H1 (cell line): ENCODE data around the gene PGA5. TPM values are rescaled to one million over a fixed set of nuclear protein-coding genes. Genes with fewer than 3 reads are reported as not detected.

Experiments
- CTCF ChIA-PET: fragments of 300-600 bp; sonication (Branson Sonifier 250); formaldehyde crosslinking; loops from one replicate; lab custom pipeline; 2021; ENCODE audit not compliant: partially characterized antibody; lab: Charles Lee
- POLR2A ChIA-PET: fragments of 300-600 bp; sonication (Branson Sonifier 250); formaldehyde crosslinking; loops from one replicate; lab custom pipeline; 2021; ENCODE audit warnings: inconsistent platforms; ENCODE audit not compliant: partially characterized antibody; lab: Charles Lee
- DNase-seq, 2 experiments: peaks; one replicate each; pipeline versions ENCODE4 v3.0.0 to v3.0.0-alpha.2; 2010 to 2022; ENCODE audit warnings: low spot score in 2 of 2, low read depth in 1 of 2, mixed read lengths in 1 of 2
- FAIRE-seq: peaks from 2 replicates; lab custom pipeline; 2011; peaks lifted over from hg19 to GRCh38; lab: Jason Lieb, UNC
- H2AFZ ChIP-seq: 2 replicates; pipeline ENCODE4 v1.8.1; 2012; ENCODE audit warnings: low read length, inconsistent platforms
- H2AK5ac ChIP-seq: 2 replicates; pipeline ENCODE4 v1.6.1; 2013; ENCODE audit warnings: low read depth, low read length
- H2BK120ac ChIP-seq: replicated peaks from 2 replicates; pipeline ENCODE3; 2013; ENCODE audit warnings: low read depth, low read length, inconsistent platforms
- H2BK12ac ChIP-seq: 2 replicates; pipeline ENCODE4 v1.6.1; 2013; ENCODE audit warnings: low read depth, low read length
- H2BK15ac ChIP-seq: 2 replicates; pipeline ENCODE4 v1.6.1; 2013; ENCODE audit warnings: low read length
- H2BK20ac ChIP-seq: 2 replicates; pipeline ENCODE4 v1.6.1; 2013; ENCODE audit warnings: low read length
- H2BK5ac ChIP-seq: 2 replicates; pipeline ENCODE4 v1.6.1; 2013; ENCODE audit warnings: low read depth, low read length
- H3K14ac ChIP-seq: 2 replicates; pipeline ENCODE4 v1.6.1; 2013; ENCODE audit warnings: inconsistent platforms; ENCODE audit not compliant: insufficient read length
- H3K18ac ChIP-seq: 2 replicates; pipeline ENCODE4 v1.6.1; 2013; ENCODE audit warnings: low read length; ENCODE audit errors: extremely low read depth
- H3K23ac ChIP-seq: 2 replicates; pipeline ENCODE4 v1.6.1; 2013; ENCODE audit warnings: inconsistent platforms; ENCODE audit not compliant: insufficient read length
- H3K23me2 ChIP-seq: 2 replicates; pipeline ENCODE4 v1.6.1; 2013; ENCODE audit warnings: low read depth, low read length
- H3K27ac ChIP-seq: 2 replicates; pipeline ENCODE4 v1.6.1; 2011; ENCODE audit warnings: low read depth, low read length, inconsistent platforms
- H3K27me3 ChIP-seq, 4 experiments: replicated peaks in 1 of 4; 1 replicate in 1 of 4; 2 replicates in 3 of 4; pipeline versions ENCODE4 v1.6.1 to v1.8.1; 2011 to 2013; ENCODE audit warnings: low read length in 3 of 4, mild to moderate bottlenecking in 3 of 4, inconsistent platforms in 2 of 4, mixed read lengths in 2 of 4, moderate library complexity in 1 of 4; ENCODE audit not compliant: control insufficient read depth in 3 of 4, insufficient read depth in 3 of 4; ENCODE audit errors: extremely low read depth in 1 of 4
- H3K36me3 ChIP-seq, 4 experiments: 2 replicates each; pipeline versions ENCODE4 v1.6.1 to v1.8.1; 2011 to 2013; ENCODE audit warnings: mild to moderate bottlenecking in 4 of 4, low read length in 3 of 4, moderate library complexity in 2 of 4, control low read depth in 1 of 4, inconsistent platforms in 1 of 4; ENCODE audit not compliant: insufficient read depth in 4 of 4, control insufficient read depth in 2 of 4
- H3K4ac ChIP-seq: replicated peaks from 2 replicates; pipeline ENCODE3; 2013; ENCODE audit warnings: low read length, low read depth, mixed read lengths, inconsistent platforms; ENCODE audit not compliant: insufficient read length
- H3K4me1 ChIP-seq, 4 experiments: replicated peaks in 1 of 4; 1 replicate in 1 of 4; 2 replicates in 3 of 4; pipeline versions ENCODE4 v1.6.1 to v1.8.1; 2011 to 2013; ENCODE audit warnings: low read length in 3 of 4, inconsistent platforms in 2 of 4, mixed read lengths in 1 of 4; ENCODE audit not compliant: insufficient read depth in 4 of 4, control insufficient read depth in 3 of 4
- H3K4me2 ChIP-seq, 2 experiments: 2 replicates each; pipeline versions ENCODE4 v1.6.1 to v1.8.1; 2011 to 2013; ENCODE audit warnings: low read depth in 2 of 2, low read length in 2 of 2, control low read depth in 1 of 2, inconsistent platforms in 1 of 2, mild to moderate bottlenecking in 1 of 2; ENCODE audit not compliant: insufficient read depth in 1 of 2
- H3K4me3 ChIP-seq, 4 experiments: fragments of 200-600, 300-600 bp in 1 of 4; sonication (generic), shearing (Covaris generic), sonication (Bioruptor Twin) in 1 of 4; 2 replicates each; pipeline versions ENCODE4 v1.5.1 to v1.8.1; 2011 to 2016; ENCODE audit warnings: low read length in 4 of 4, low read depth in 3 of 4, control low read depth in 2 of 4, inconsistent platforms in 2 of 4, mild to moderate bottlenecking in 2 of 4, mixed read lengths in 1 of 4, moderate library complexity in 1 of 4; ENCODE audit not compliant: insufficient read depth in 2 of 4; ENCODE audit errors: extremely low read depth in 1 of 4
- H3K56ac ChIP-seq: replicated peaks from 2 replicates; pipeline ENCODE3; 2013; ENCODE audit warnings: low read depth, mild to moderate bottlenecking, mixed read lengths, low read length, inconsistent platforms; ENCODE audit not compliant: insufficient read length
- H3K79me1 ChIP-seq: 2 replicates; pipeline ENCODE4 v1.6.1; 2013; ENCODE audit warnings: low read depth, low read length, control low read depth
- H3K79me2 ChIP-seq, 2 experiments: 2 replicates each; pipeline versions ENCODE4 v1.6.1 to v1.8.1; 2012 to 2013; ENCODE audit warnings: low read length in 2 of 2, mild to moderate bottlenecking in 2 of 2, inconsistent platforms in 1 of 2; ENCODE audit not compliant: insufficient read depth in 2 of 2, control insufficient read depth in 1 of 2
- H3K9ac ChIP-seq, 4 experiments: replicated peaks in 1 of 4; 1 replicate in 1 of 4; 2 replicates in 3 of 4; pipeline versions ENCODE4 v1.6.1 to v1.8.1; 2011 to 2013; ENCODE audit warnings: low read depth in 3 of 4, low read length in 3 of 4, control low read depth in 2 of 4, mild to moderate bottlenecking in 2 of 4, moderate library complexity in 2 of 4, inconsistent platforms in 1 of 4; ENCODE audit errors: extremely low read depth in 1 of 4
- H3K9me3 ChIP-seq, 2 experiments: 2 replicates each; pipeline versions ENCODE4 v1.6.1 to v1.8.1; 2012 to 2013; ENCODE audit warnings: mild to moderate bottlenecking in 2 of 2, moderate library complexity in 2 of 2, control low read depth in 1 of 2, inconsistent platforms in 1 of 2, low read depth in 1 of 2, low read length in 1 of 2, mixed read lengths in 1 of 2; ENCODE audit not compliant: insufficient read depth in 2 of 2
- H4K20me1 ChIP-seq, 2 experiments: replicated peaks in 1 of 2; 2 replicates each; pipeline versions ENCODE3 to v1.8.1; 2011 to 2013; ENCODE audit warnings: inconsistent platforms in 2 of 2, low read length in 2 of 2, mild to moderate bottlenecking in 1 of 2; ENCODE audit not compliant: insufficient read depth in 2 of 2, control insufficient read depth in 1 of 2
- H4K5ac ChIP-seq: 2 replicates; pipeline ENCODE4 v1.6.1; 2013; ENCODE audit warnings: low read length, low read depth, mixed read lengths, inconsistent platforms; ENCODE audit not compliant: insufficient read length
- H4K8ac ChIP-seq: 2 replicates; pipeline ENCODE4 v1.8.0; 2013; ENCODE audit warnings: mild to moderate bottlenecking, moderate library complexity, low read length, inconsistent platforms; ENCODE audit not compliant: insufficient read depth; ENCODE audit errors: extremely low read depth
- H4K91ac ChIP-seq: replicated peaks from 2 replicates; pipeline ENCODE3; 2013; ENCODE audit warnings: low read length, mixed read lengths, inconsistent platforms; ENCODE audit not compliant: insufficient read length
- BCL11A ChIP-seq, 2 experiments: IDR thresholded peaks; one replicate each; pipeline ENCODE4 v1.6.1; 2011; ENCODE audit warnings: low read depth in 2 of 2, low read length in 2 of 2, mild to moderate bottlenecking in 2 of 2
- BRCA1 ChIP-seq: IDR thresholded peaks from 2 replicates; pipeline ENCODE4 v1.6.1; 2012; ENCODE audit warnings: low read depth, low read length, improper control_type of control experiment
- KDM4A ChIP-seq: IDR thresholded peaks from one replicate; pipeline ENCODE4 v1.7.1; 2012; ENCODE audit warnings: low read depth, mild to moderate bottlenecking, moderate library complexity, low read length, inconsistent platforms; ENCODE audit not compliant: severe bottlenecking
- KDM5A ChIP-seq: fragments of 200-600 bp; IDR thresholded peaks from 2 replicates; pipeline ENCODE4 v1.7.1; 2012; ENCODE audit warnings: mild to moderate bottlenecking, low read length, inconsistent platforms, mixed read lengths
- MAFK ChIP-seq: IDR thresholded peaks from 2 replicates; pipeline ENCODE4 v1.6.1; 2012; ENCODE audit warnings: low read depth, mild to moderate bottlenecking, improper control_type of control experiment, low read length
- RAD21 ChIP-seq, 2 experiments: IDR thresholded peaks in 1 of 2; conservative IDR thresholded peaks in 1 of 2; 2 replicates each; pipeline ENCODE4 v1.6.1; 2011; ENCODE audit warnings: low read depth in 2 of 2, low read length in 2 of 2, improper control_type of control experiment in 1 of 2, inconsistent platforms in 1 of 2, mild to moderate bottlenecking in 1 of 2, moderate library complexity in 1 of 2
- SAP30 ChIP-seq: fragments of 300-600 bp; sonication (generic); IDR thresholded peaks from 2 replicates; pipeline ENCODE4 v1.7.1; 2012; ENCODE audit warnings: low read length, moderate library complexity, mild to moderate bottlenecking, inconsistent platforms; ENCODE audit not compliant: insufficient read depth, insufficient replicate concordance
- SP1 ChIP-seq: IDR thresholded peaks from 2 replicates; pipeline ENCODE4 v1.6.1; 2011; ENCODE audit warnings: low read depth, low read length
- SUZ12 ChIP-seq: fragments of 200-600 bp; sonication (generic); IDR thresholded peaks from 2 replicates; pipeline ENCODE4 v1.6.1; 2012; ENCODE audit warnings: mild to moderate bottlenecking, inconsistent platforms, low read length, moderate library complexity, mixed read lengths
- TBP ChIP-seq: IDR thresholded peaks from 2 replicates; pipeline ENCODE4 v1.6.1; 2011; ENCODE audit warnings: low read depth, low read length, improper control_type of control experiment
- WGBS, 2 experiments: shearing (Covaris generic) in 1 of 2; methylation state at CpG; one replicate each; pipeline versions ENCODE4 v1.1.6 to v1.1.7; 2013 to 2015; ENCODE audit warnings: low lambda C conversion rate in 2 of 2, mixed read lengths in 2 of 2, inconsistent platforms in 1 of 2, low coverage in 1 of 2, missing lambda C conversion rate in 1 of 2; ENCODE audit not compliant: insufficient replicate concordance in 2 of 2, insufficient coverage in 1 of 2, insufficient read length in 1 of 2; ENCODE audit errors: extremely low coverage in 1 of 2, missing lambda C conversion rate in 1 of 2; 5-methylcytosine and 5-hydroxymethylcytosine counted together
- polyA plus RNA-seq, 7 experiments: library from polyadenylated mRNA; depleted of rRNA in 3 of 7; stranded (reverse) in 5 of 7; unstranded in 2 of 7; fragments of >200 nt in 5 of 7; fragments of 200-250 nt in 2 of 7; gene quantifications; 1 replicate in 5 of 7; 2 replicates in 1 of 7; 4 replicates in 1 of 7; pipeline versions ENCODE4 v1.2.1 to v1.2.3, GENCODE V29; 2011 to 2013; ENCODE audit warnings: missing spikeins in 2 of 7, mixed read lengths in 2 of 7
- total RNA-seq: library from RNA; stranded (reverse); fragmentation: NEBNext Ultra II Directional; extraction: Animal tissue kit (Norgen Biotek cat#: 25700); gene quantifications from 2 replicates; pipeline ENCODE4 v1.2.1, GENCODE V29; 2021
- TF ChIP-seq, protein P1 (sequence below): IDR thresholded peaks from 2 replicates; pipeline ENCODE4 v1.6.1; 2011; ENCODE audit warnings: low read depth, mild to moderate bottlenecking, low read length; ENCODE audit not compliant: insufficient read depth
- TF ChIP-seq, protein P2 (sequence below): IDR thresholded peaks from 2 replicates; pipeline ENCODE4 v1.6.1; 2011; ENCODE audit warnings: low read length, improper control_type of control experiment

The PGA5 gene
- total and polyA plus RNA-seq, 2 of the 8 experiments (the other 6 are each of a cell fraction or from before 2014, with no cell fraction given), result 0.67 to 2.0 TPM

DNA sequence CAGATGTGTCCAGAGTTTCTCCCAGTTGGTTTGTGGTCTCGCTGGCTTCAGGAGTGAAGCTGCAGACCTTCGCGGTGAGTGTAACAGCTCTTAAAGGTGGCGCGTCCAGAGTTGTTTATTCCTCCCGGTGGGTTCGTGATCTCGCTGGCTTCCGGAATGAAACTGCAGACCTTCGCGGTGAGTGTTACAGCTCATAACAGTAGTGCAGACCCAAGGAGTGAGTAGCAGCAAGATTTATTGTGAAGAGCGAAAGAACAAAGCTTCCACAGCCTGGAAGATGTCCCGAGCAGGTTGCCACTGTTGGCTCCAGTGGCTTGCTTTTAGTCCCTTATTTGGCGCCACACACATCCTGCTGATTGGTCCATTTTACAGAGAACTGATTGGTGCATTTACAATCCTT lies 39.5 kb upstream of the PGA5 start:
- no peak overlapping the region for H3K4me3 ChIP-seq
- H2AK5ac ChIP-seq, result no peak overlapping the region
- H3K14ac ChIP-seq, result no peak overlapping the region
- H4K5ac ChIP-seq, result no peak overlapping the region
- no peak for FAIRE-seq
- H3K27ac ChIP-seq, result no peak overlapping the region
- 0 out of 4 replicates have a peak, but pooled peaks cover 0 to 3% of the 10 kb centered on the region in 2 experiments for H3K9me3 ChIP-seq
- H2BK5ac ChIP-seq, result no peak overlapping the region
- no peaks in the 10 kb centered on the region for H3K4me1 ChIP-seq
- H3K4ac ChIP-seq, result no peak overlapping the region
- no peak overlapping the region for H3K23ac ChIP-seq
- H4K8ac ChIP-seq, result no peak overlapping the region
- H3K9ac ChIP-seq, result no peak overlapping the region
- no peak overlapping the region for H2BK120ac ChIP-seq
- H3K79me1 ChIP-seq, result no peaks in the 10 kb centered on the region
- 92% methylated on average over 12 of the region's 14 CpGs; no CpG with 5 or more reads in 1 of the 2 experiments for WGBS, 2 experiments
- no peaks in the 10 kb centered on the region for H3K36me3 ChIP-seq
- no peak overlapping the region for H2BK15ac ChIP-seq
- H2AFZ ChIP-seq, result no peak overlapping the region
- no peaks in the 10 kb centered on the region for H3K79me2 ChIP-seq
- no peak for TF ChIP-seq SAP30
- no peak for TF ChIP-seq BCL11A (IDR thresholded peaks at IDR 0.05; ENCODE audit: low read depth in 2 of 2, low read length in 2 of 2)
- TF ChIP-seq, protein P1, sequence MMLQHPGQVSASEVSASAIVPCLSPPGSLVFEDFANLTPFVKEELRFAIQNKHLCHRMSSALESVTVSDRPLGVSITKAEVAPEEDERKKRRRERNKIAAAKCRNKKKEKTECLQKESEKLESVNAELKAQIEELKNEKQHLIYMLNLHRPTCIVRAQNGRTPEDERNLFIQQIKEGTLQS, result no peak
- TF ChIP-seq KDM4A, result no peak
- TF ChIP-seq BRCA1, result no peak
- TF ChIP-seq, protein P2, sequence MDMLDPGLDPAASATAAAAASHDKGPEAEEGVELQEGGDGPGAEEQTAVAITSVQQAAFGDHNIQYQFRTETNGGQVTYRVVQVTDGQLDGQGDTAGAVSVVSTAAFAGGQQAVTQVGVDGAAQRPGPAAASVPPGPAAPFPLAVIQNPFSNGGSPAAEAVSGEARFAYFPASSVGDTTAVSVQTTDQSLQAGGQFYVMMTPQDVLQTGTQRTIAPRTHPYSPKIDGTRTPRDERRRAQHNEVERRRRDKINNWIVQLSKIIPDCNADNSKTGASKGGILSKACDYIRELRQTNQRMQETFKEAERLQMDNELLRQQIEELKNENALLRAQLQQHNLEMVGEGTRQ, result no peak
- TF ChIP-seq MAFK, result no peak
- no peak for TF ChIP-seq TBP
- TF ChIP-seq SUZ12, result no peak
- TF ChIP-seq RAD21 (IDR thresholded peaks at IDR 0.05 in 1 of 2, conservative IDR thresholded peaks at IDR 0.05 in 1 of 2; ENCODE audit: low read depth in 2 of 2, low read length in 2 of 2), result no peak
- no peak for TF ChIP-seq SP1
- no peak for TF ChIP-seq KDM5A
- ChIA-PET POLR2A (no interaction called here), CTCF (interaction anchor here (0.6 to 1.7 kb wide), 4 partner anchors 14 to 229 kb away, joined by 3 to 5 read pairs (median 3); no protein-coding TSS in a partner anchor)
- no peaks in the 10 kb centered on the region for H4K20me1 ChIP-seq
- H3K56ac ChIP-seq, result no peak overlapping the region
- H3K27me3 ChIP-seq, result no peaks in the 10 kb centered on the region
- H2BK12ac ChIP-seq, result no peak overlapping the region
- H3K23me2 ChIP-seq, result no peaks in the 10 kb centered on the region
- H4K91ac ChIP-seq, result no peak overlapping the region
- H3K4me2 ChIP-seq, result no peak overlapping the region
- no peak overlapping the region for H2BK20ac ChIP-seq
- no peak for DNase-seq
- no peak overlapping the region for H3K18ac ChIP-seq
